Medulla oblongata (tissue), 1 donor: ENCODE data around the gene SYT8.

Experiments used
- DNase-seq: peaks from one replicate; pipeline ENCODE4 v3.0.0-alpha.2; 2015; ENCODE audit errors: extremely low spot score

Gene SYT8

DNA sequence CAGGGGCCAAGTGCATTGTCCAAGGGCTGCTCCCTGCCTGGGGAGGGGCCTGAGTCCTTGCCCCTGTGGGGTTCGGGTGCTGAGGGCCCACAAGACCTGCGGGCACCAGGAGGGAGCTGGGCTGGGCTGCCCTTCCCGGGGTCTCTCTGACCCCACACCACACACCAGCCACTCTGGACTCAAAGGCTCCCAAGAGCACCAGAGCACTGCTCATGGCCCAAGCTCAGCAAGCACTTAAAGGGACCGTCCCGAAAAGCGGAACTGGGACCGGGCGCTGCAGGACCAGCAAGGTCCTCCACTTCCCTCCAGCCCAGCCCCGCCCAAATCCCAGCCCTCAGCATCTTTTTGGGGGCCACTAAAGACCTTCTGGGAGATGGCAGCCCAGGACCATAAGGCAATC lies 23.4 kb downstream of the SYT8 start:
- peak; percentile 41 for DNase-seq

GRCh38 chr11:1858576-1858975 lies 23.8 kb downstream of the SYT8 start:
- no peak for DNase-seq

DNA sequence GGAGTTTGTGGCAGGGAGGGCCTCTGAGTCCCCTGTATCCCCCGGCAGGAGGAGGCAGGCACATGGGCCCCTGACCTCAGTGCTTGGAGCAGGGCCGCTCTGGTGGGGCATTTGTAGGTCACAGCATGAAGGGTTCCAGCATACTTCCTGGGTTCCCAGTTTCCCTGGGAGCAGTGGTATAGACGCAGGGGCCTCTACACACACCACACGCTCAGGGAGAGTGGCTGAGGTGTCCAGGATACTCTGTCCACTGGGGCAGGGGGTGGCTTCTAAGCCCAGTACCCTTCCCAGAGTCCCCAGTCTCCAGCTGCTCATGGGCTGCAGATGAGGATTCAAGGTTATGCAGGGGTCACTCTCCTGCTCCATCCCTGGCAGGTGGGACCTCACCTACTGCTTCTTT lies 24.2 kb downstream of the SYT8 start:
- DNase-seq: no peak

DNA sequence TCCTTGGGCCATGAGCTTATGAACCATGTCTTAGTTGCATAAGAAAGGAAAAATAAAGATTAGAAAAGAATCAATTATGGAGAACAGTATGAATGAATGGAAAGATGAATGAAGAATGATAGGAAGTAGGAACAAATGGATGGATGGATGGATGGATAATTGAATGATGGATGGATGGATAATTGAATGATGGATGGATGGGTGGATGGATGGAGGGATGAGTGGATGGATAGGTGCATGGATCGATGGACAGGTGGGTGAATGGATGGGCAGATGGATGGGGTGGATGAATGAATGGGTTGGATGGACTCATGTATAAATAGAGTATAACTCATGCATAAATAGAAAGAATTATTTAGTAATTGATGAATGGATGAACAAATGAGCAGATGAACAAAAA lies 25.3 kb downstream of the SYT8 start:
- DNase-seq: no peak

GRCh38 chr11:1861435-1862411 lies 26.9 kb downstream of the SYT8 start:
- DNase-seq: no peak

GRCh38 chr11:1862588-1863351 lies 28.0 kb downstream of the SYT8 start:
- no peak for DNase-seq

DNA sequence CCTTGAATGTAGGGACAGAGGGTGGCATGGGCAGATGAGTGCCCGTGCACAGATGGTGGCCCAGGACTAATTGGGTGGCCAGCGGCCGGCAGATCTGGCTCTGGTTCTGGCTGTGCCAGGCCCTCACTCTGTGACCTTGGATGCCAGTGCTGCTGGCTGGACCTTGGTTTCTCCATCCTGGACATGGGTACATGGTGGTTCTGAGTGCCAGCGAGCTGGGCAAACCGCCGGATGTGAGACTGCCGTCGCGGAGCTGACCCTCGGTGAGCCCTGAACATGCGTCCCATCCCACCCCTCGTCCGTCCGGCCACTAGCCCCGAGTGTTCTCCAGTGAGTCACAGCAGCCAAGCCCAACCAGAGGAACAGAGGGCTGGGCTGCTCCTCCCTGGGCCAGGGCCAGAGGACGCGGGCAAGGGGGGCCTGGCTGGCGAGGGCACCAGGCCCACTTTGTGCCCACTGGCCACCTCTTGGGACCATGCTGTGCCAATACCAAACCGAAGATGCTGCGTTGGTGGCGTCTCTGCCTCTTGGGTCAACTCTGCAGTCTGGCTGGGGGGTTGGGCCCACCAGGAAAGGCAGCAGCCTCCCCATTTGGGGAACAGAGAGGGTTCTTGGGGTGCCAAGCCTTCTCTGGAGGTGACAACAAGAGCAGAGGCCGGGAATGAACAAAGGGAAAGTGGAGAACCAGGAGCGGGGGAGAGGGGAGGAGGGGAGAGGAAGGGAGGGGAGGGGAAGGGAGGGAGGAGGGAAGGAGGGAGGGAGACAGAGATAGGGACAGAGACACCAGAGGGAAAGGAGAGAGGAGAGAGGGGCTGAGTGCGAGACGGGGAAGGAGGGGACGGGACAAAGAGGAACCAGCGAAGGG lies 28.8 kb downstream of the SYT8 start:
- DNase-seq: peak; percentile 87

DNA sequence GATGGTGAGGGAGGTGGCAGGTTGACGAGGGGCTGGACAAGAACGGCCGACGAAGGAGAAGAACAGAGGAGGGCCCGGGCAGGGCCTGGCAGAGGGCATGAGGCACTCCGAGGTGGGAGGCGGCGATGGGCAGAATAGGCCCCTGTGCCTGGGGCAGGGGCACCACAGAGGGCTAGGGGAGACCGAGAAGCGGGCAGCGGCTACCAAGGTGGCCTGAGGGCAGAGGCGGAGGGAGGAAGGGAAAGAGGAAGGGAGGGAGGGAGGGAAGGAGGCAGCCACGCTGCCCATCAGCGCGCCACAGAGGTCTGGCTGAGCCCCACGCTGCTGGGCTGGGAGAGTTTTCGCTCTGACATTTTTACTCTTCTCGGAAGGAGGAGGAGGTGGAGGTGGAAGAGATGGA lies 29.4 kb downstream of the SYT8 start:
- peak; percentile 33 for DNase-seq

DNA sequence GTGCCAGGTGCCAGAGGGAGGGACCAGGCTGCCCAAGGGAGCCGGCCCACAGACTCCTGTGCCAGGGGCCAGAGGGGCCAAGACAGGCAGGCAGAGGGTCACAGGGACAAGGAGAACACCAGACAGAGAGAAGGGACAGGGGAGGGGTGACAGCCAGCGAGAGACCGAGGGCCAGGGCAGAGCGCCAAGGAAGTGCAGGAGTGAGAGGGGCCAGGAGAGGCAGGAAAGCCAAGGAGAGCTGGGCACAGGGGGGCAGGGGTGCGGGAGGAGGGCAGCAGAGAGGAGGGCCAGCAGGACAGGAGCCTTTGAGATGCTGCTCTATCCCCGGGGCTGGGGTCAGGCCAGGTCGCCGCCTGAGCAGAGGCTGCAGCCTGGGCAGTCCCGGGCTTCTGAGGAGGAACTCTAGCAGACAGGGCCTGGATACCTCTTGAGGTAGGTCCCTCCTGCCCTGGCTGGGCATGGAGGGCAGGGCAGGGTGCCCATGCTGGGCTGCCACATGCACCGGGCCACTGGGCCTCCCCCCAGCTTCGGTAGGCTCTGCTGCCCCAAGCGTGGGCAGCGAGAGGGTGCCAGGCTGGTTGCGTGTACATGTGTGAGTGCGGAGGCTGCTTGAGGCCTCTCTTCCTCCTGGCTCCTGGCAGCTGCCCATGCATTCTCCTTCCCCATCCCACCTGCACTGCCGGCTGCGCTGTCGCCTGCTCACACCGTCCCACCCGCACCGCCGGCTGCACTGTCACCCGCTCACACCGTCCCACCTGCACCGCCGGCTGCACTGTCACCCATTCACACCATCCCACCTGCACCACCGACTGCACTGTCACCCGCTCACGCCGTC lies 30.3 kb downstream of the SYT8 start:
- peak; percentile 26 for DNase-seq

DNA sequence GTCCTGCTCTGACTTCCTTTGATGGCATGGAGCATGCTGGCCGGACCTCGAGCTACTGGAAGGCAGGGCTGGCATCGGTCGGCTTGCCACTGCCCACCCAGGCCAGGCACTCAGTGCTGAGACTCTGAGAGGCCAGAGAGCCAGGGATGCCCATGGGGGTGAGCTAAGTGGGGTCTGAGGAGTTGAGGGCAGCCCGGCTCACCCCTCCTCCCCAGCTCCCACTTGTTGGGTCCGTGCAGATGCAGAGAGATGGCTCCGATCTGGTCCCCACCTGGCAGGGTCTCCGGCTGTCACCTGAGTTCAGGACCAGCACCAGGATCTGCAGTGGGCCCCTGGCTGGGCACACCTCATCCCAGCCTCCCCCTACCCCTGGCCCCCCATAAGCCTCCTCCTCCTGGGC lies 31.4 kb downstream of the SYT8 start:
- no peak for DNase-seq

DNA sequence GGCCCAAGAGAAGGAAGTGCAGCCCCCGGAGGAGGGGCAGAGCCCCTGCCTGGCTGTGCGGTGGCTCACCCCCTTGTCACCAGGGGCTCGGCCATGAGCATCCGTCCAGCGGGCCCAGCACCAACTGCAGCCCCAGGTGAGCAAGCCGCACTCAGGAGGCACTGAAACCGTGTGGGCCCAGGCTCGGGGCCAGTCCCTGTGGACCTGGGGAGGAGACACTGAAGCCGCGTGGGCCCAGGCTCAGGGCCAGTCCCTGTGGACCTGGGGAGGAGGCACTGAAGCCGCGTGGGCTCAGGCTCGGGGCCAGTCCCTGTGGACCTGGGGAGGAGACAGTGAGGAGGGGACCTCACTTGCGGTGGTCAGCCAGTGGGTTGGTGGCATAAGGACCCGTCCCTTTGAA lies 32.0 kb downstream of the SYT8 start:
- DNase-seq: no peak

- no peak for DNase-seq
Observed at GRCh38 chr11:1867381-1867780, 32.6 kb downstream of the SYT8 start.

- no peak for DNase-seq
Observed at GRCh38 chr11:1868056-1868635, 33.4 kb downstream of the SYT8 start.

- DNase-seq: no peak
Observed at GRCh38 chr11:1868636-1869291, 34.0 kb downstream of the SYT8 start.

DNA sequence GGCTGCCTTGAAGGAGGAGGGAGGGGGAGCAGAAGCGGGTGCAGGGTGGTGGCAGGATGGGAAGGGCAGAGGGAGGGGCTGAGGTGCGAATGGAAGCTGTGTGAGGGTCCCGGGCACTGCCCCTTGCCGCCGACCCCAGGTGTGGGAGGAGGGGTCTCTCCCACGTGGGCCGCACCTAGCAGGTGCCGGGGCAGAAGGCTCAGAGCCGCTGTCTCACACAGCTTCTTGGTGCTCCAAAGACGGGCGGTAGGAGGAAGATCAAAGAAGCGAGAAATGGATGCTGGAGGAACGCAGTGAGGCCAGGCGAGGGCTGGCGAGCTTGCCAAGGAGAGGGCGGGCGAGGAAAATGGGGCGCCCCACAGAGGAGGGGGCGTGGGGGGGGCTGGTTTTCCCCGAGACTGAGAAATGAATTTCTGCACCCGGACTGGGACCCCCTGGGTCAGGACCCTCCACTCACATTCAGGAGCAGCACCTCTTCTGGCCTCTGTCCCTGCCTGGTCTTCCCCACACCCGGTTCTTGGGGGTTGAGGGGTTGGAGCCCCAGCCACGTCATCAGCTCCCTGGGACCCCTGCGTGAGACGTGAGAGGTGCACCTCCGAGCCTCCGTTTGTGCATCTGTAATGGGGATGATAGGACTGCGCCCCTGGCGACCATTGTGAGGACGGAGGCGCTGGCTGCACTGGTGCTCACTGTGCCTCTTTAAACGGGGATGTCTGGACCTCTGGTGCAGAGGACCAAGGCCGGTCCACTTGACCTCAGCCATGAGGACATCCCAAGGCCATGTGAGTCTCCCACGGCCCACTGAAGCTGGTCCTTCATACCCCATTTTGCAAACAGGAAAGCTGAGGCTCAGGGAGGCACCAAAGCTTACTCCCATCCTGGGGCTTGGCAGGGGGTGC lies 34.9 kb downstream of the SYT8 start:
- no peak for DNase-seq

GRCh38 chr11:1870326-1870696 lies 35.5 kb downstream of the SYT8 start:
- no peak for DNase-seq

- no peak for DNase-seq
Observed at GRCh38 chr11:1870721-1871466, 36.1 kb downstream of the SYT8 start.

DNA sequence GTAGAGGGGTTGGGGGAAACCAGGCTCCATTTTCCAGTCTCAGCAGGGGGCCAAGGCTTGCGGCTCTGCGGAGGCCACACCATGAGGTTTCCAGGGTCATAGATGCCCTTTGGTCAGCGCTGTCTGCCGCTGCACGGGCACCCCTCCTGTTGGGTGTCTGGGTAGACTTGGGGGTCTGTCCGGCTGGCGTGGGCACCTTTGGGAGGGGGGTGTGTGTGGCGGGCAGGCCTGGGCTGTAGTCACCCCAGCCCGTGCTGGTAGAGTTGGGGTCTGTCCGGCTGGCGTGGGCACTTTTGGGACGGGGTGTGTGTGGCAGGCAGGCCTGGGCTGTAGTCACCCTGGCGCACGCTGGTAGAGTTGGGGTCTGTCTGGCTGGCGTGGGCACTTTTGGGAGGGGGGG lies 36.7 kb downstream of the SYT8 start:
- DNase-seq: no peak
